ENCODE data around the gene GMDS. TPM values are rescaled to one million over a fixed set of nuclear protein-coding genes. Genes with fewer than 3 reads are reported as not detected.

Gene GMDS
- total RNA-seq, 1 experiment from 2014 or later, result 35.0 TPM

DNA sequence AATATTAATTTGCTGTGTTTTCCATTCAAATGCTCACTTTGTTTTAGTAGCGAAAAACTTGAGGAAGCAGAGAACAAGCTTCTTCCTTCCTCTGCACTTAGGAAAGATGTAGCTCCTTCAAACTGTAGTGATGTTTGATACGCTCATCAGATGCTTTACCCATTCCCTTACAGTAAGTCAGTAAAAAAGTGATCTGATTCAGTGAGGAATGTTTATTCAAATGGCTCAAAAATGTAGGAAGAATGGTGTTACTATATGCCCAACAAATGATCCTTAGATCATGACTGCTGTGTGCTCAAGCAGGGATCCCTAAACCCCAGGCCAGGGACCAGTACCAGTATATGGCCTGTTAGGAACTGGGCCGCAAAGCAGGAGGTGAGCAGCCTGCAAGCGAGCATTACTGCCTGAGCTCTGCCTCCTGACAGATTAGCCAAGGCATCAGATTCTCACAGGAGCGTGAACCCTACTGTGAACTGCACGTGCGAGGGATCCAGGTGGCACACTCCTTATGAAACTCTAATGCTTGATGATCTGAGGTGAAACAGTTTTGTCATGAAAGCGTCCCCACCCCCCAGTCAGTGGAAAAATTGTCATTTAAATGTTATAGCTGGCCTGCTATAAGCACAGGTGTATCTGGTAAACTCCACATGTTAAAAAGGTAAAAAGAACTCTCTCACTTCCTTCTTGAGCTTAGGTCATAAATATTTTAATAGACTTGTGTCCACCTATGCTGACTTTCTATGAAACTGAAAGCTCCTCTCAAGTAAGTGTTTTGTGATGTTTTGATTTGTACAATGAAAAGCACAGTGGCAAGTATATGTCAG lies 448.5 kb downstream of the GMDS start:
- CTCF ChIA-PET, result interaction anchor here (1.2 to 1.3 kb wide), 2 partner anchors 201 to 362 kb away, joined by 3 read pairs; no protein-coding TSS in a partner anchor
- no peak overlapping the region for H3K27ac Mint-ChIP-seq
- no peak for ATAC-seq
- no peaks in the 10 kb centered on the region for H3K36me3 Mint-ChIP-seq
- DNase-seq (ENCODE audit: low spot score), result no peak
- no peaks in the 10 kb centered on the region for H3K27me3 Mint-ChIP-seq (ENCODE audit: low read depth)
- no peak overlapping the region for H3K4me3 Mint-ChIP-seq
- no peak for TF ChIP-seq GTF2I (CRISPR knock-in tag; conservative IDR thresholded peaks at IDR 0.05)
- TF ChIP-seq PRRX2 (CRISPR knock-in tag; IDR thresholded peaks at IDR 0.05), result no peak
- TF ChIP-seq, protein P1, sequence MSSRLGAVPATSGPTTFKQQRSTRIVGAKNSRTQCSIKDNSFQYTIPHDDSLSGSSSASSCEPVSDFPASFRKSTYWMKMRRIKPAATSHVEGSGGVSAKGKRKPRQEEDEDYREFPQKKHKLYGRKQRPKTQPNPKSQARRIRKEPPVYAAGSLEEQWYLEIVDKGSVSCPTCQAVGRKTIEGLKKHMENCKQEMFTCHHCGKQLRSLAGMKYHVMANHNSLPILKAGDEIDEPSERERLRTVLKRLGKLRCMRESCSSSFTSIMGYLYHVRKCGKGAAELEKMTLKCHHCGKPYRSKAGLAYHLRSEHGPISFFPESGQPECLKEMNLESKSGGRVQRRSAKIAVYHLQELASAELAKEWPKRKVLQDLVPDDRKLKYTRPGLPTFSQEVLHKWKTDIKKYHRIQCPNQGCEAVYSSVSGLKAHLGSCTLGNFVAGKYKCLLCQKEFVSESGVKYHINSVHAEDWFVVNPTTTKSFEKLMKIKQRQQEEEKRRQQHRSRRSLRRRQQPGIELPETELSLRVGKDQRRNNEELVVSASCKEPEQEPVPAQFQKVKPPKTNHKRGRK (CRISPR knock-in tag; IDR thresholded peaks at IDR 0.05; ENCODE audit: borderline replicate concordance), result no peak
- no peak for TF ChIP-seq JUN (CRISPR knock-in tag; IDR thresholded peaks at IDR 0.05)
- no peak for TF ChIP-seq ZNF671 (CRISPR knock-in tag; IDR thresholded peaks at IDR 0.05)
- TF ChIP-seq EMX1 (CRISPR knock-in tag; IDR thresholded peaks at IDR 0.05), result no peak
- TF ChIP-seq PRDM15 (CRISPR knock-in tag; IDR thresholded peaks at IDR 0.05), result no peak
- TF ChIP-seq, protein P2, sequence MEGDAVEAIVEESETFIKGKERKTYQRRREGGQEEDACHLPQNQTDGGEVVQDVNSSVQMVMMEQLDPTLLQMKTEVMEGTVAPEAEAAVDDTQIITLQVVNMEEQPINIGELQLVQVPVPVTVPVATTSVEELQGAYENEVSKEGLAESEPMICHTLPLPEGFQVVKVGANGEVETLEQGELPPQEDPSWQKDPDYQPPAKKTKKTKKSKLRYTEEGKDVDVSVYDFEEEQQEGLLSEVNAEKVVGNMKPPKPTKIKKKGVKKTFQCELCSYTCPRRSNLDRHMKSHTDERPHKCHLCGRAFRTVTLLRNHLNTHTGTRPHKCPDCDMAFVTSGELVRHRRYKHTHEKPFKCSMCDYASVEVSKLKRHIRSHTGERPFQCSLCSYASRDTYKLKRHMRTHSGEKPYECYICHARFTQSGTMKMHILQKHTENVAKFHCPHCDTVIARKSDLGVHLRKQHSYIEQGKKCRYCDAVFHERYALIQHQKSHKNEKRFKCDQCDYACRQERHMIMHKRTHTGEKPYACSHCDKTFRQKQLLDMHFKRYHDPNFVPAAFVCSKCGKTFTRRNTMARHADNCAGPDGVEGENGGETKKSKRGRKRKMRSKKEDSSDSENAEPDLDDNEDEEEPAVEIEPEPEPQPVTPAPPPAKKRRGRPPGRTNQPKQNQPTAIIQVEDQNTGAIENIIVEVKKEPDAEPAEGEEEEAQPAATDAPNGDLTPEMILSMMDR (IDR thresholded peaks at IDR 0.05), result no peak
- TF ChIP-seq, protein P3, sequence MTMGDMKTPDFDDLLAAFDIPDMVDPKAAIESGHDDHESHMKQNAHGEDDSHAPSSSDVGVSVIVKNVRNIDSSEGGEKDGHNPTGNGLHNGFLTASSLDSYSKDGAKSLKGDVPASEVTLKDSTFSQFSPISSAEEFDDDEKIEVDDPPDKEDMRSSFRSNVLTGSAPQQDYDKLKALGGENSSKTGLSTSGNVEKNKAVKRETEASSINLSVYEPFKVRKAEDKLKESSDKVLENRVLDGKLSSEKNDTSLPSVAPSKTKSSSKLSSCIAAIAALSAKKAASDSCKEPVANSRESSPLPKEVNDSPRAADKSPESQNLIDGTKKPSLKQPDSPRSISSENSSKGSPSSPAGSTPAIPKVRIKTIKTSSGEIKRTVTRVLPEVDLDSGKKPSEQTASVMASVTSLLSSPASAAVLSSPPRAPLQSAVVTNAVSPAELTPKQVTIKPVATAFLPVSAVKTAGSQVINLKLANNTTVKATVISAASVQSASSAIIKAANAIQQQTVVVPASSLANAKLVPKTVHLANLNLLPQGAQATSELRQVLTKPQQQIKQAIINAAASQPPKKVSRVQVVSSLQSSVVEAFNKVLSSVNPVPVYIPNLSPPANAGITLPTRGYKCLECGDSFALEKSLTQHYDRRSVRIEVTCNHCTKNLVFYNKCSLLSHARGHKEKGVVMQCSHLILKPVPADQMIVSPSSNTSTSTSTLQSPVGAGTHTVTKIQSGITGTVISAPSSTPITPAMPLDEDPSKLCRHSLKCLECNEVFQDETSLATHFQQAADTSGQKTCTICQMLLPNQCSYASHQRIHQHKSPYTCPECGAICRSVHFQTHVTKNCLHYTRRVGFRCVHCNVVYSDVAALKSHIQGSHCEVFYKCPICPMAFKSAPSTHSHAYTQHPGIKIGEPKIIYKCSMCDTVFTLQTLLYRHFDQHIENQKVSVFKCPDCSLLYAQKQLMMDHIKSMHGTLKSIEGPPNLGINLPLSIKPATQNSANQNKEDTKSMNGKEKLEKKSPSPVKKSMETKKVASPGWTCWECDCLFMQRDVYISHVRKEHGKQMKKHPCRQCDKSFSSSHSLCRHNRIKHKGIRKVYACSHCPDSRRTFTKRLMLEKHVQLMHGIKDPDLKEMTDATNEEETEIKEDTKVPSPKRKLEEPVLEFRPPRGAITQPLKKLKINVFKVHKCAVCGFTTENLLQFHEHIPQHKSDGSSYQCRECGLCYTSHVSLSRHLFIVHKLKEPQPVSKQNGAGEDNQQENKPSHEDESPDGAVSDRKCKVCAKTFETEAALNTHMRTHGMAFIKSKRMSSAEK (CRISPR knock-in tag; IDR thresholded peaks at IDR 0.05; ENCODE audit: borderline replicate concordance), result no peak
- TF ChIP-seq ZNF317 (CRISPR knock-in tag; IDR thresholded peaks at IDR 0.05; ENCODE audit: borderline replicate concordance, low read depth), result no peak
- TF ChIP-seq, protein P4, sequence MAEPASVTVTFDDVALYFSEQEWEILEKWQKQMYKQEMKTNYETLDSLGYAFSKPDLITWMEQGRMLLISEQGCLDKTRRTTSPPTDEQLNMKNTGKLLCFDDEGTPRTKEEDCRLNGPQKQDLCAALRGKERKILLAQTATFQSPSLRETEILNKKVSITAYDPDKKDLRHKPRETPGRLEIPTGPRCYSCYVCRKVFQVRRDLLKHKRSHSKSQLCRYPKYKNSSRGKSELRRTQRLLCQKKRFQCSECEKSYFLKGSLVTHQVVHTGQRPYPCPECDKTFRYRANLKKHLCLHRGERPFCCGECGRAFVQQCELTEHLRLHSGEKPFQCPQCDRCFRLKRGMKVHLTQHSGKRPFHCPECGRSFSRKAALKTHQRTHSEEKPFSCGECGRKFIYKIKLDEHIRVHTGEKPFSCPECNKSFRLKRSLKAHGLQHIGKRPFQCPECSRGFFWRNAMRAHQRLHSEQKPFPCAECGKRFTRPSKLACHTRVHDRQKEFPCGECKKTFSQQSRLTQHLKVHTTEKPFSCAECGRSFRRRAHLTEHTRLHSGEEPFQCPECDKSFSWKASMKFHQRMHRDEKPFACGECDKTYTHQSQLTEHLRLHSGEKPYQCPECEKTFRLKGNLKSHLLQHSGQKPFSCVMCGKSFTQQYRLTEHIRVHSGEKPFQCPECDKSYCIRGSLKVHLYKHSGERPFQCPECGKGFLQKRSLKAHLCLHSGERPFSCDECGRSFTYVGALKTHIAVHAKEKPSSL (CRISPR knock-in tag; conservative IDR thresholded peaks at IDR 0.05), result no peak
- POLR2A ChIA-PET, result no interaction called here
- H3K9me3 Mint-ChIP-seq, result no peaks in the 10 kb centered on the region
- peaks cover 16% of the 10 kb centered on the region for H3K4me1 Mint-ChIP-seq

All from WTC11 (cell line).